ENCODE measurements around the gene NR4A3. TPM values are rescaled to one million over a fixed set of nuclear protein-coding genes. Genes with fewer than 3 reads are reported as not detected.

NR4A3 gene
- total RNA-seq, 2 experiments from 2014 or later = 0.17 to 0.29 TPM

GRCh38 chr9:99828417-99829176 lies 6.9 kb downstream of the NR4A3 start:
- H3K27me3 Mint-ChIP-seq = peaks cover 67% of the 10 kb centered on the region
- no peaks in the 10 kb centered on the region for H3K9me3 Mint-ChIP-seq
- ChIA-PET CTCF (interaction anchor here (0.5 to 1.6 kb wide), 7 partner anchors 12 to 150 kb away, joined by 3 to 4 read pairs (median 3); no protein-coding TSS in a partner anchor), POLR2A (no interaction called here)
- H3K4me3 Mint-ChIP-seq = no peak overlapping the region
- H3K4me1 Mint-ChIP-seq = peaks cover 46% of the 10 kb centered on the region
- no peak overlapping the region for H3K27ac Mint-ChIP-seq
- DNase-seq = no peak
- peaks cover 6% of the 10 kb centered on the region for H3K36me3 Mint-ChIP-seq (ENCODE audit: low read depth)

DNA sequence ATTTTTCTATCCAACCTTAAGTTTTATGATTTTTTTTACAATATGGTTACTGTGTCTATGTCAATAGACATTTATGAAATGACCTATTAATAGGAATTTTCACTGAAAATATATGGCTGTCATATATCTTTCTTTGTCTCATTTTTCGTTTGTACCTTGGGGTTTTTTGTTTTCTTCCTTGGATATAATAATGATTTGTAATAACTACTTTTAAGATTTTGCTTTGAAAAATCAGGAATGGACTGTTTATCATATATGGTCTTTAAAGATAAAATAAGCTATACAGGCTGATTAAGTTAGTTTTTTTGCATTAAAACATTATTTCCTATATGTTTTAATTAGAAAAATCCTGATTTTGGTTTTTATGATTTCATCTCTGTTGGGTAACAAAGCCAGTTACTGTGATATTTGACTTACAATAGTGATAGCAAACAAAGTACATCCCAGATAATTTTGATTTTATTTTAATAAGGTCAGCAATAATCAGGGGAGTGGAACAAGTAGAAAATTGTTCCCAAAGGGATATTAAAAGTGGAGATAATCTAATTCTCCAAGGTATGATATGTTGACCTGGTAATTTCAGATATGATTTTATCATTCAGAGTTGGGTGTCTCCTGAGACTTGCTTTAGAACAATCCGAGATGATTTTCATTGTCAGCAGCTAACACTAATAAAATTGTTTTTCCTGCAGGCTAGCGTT lies 10.3 kb downstream of the NR4A3 start:
- Mint-ChIP-seq H3K4me1 (peaks cover 18% of the 10 kb centered on the region), H3K27me3 (peaks cover 36% of the 10 kb centered on the region), H3K27ac (no peak overlapping the region), H3K36me3 (ENCODE audit: low read depth) (peaks cover 2% of the 10 kb centered on the region), H3K9me3 (no peaks in the 10 kb centered on the region), H3K4me3 (no peak overlapping the region)
- ChIA-PET CTCF (interaction anchor here (1.1 kb wide), 1 partner anchor 12 kb away, joined by 3 read pairs; no protein-coding TSS in a partner anchor), POLR2A (no interaction called here)
- DNase-seq = no peak

DNA sequence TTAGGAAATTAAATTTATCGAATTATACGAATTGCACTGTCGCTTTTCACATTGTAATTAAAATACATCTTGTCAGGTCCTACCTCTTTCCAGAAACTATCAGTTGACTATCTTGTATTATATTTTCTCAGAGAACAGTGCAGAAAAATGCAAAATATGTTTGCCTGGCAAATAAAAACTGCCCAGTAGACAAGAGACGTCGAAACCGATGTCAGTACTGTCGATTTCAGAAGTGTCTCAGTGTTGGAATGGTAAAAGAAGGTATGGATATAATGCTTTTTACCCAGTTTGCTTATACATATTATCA lies 10.8 kb downstream of the NR4A3 start:
- no peak for DNase-seq
- Mint-ChIP-seq H3K27ac (no peak overlapping the region), H3K36me3 (ENCODE audit: low read depth) (peaks cover 2% of the 10 kb centered on the region), H3K4me3 (no peak overlapping the region), H3K4me1 (peaks cover 15% of the 10 kb centered on the region), H3K27me3 (peaks cover 31% of the 10 kb centered on the region), H3K9me3 (no peaks in the 10 kb centered on the region)
- POLR2A ChIA-PET = no interaction called here
- CTCF ChIA-PET = interaction anchor here (1.1 kb wide), 1 partner anchor 12 kb away, joined by 3 read pairs; no protein-coding TSS in a partner anchor

- Mint-ChIP-seq H3K27me3 (peaks cover 23% of the 10 kb centered on the region), H3K9me3 (no peaks in the 10 kb centered on the region), H3K4me1 (peaks cover 10% of the 10 kb centered on the region), H3K36me3 (ENCODE audit: low read depth) (peaks cover 2% of the 10 kb centered on the region), H3K27ac (no peak overlapping the region), H3K4me3 (no peak overlapping the region)
- CTCF ChIA-PET = interaction anchor here (0.6 to 1.5 kb wide), 5 partner anchors 9 to 633 kb away, joined by 3 to 4 read pairs (median 3); no protein-coding TSS in a partner anchor
- DNase-seq = no peak
- POLR2A ChIA-PET = no interaction called here
These were observed 12.1 kb downstream of the NR4A3 start for GRCh38 chr9:99833735-99834134.

- no peaks in the 10 kb centered on the region for H3K36me3 Mint-ChIP-seq (ENCODE audit: low read depth)
These were observed 12.8 kb downstream of the NR4A3 start for GRCh38 chr9:99834474-99834873.

DNA sequence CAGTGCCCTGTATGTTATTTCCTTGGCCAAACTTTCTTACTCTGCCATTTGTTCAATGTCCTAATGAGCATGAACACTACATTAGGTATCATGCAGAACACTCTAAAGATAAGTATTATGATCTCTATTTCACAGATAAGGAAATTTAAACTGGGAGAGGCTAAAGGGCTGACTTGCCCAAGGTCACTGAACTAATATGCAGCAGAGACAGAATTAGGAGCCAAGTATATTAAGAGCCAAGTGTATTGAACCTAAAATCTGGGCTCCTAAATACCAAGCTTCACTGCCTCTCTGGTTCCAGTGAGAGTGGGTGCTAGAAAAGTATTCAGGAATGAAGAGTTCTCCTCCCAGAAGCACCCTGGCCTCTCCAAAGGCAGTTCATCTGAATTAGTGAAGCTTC lies 13.5 kb downstream of the NR4A3 start:
- Mint-ChIP-seq H3K27me3 (peaks cover 10% of the 10 kb centered on the region), H3K4me3 (no peak overlapping the region), H3K4me1 (peaks cover 4% of the 10 kb centered on the region), H3K9me3 (no peaks in the 10 kb centered on the region), H3K36me3 (ENCODE audit: low read depth) (no peaks in the 10 kb centered on the region), H3K27ac (no peak overlapping the region)
- POLR2A ChIA-PET = no interaction called here
- CTCF ChIA-PET = interaction anchor here (1.3 to 2.4 kb wide), 2 partner anchors 9 to 11 kb away, joined by 3 to 7 read pairs; no protein-coding TSS in a partner anchor
- DNase-seq = no peak

More at GRCh38 chr9:99834474-99834873, 12.8 kb downstream of the NR4A3 start:
- ChIA-PET CTCF (interaction anchor here (0.6 to 0.7 kb wide), 2 partner anchors 55 to 176 kb away, joined by 3 to 4 read pairs; no protein-coding TSS in a partner anchor), POLR2A (no interaction called here)
- H3K4me1 Mint-ChIP-seq = peaks cover 4% of the 10 kb centered on the region
- DNase-seq = no peak
- H3K9me3 Mint-ChIP-seq = no peaks in the 10 kb centered on the region
- H3K4me3 Mint-ChIP-seq = no peak overlapping the region
- no peak overlapping the region for H3K27ac Mint-ChIP-seq
- H3K27me3 Mint-ChIP-seq = peaks cover 16% of the 10 kb centered on the region

- no peak for DNase-seq
- H3K4me3 Mint-ChIP-seq = no peak overlapping the region
- no peaks in the 10 kb centered on the region for H3K9me3 Mint-ChIP-seq
- no peaks in the 10 kb centered on the region for H3K36me3 Mint-ChIP-seq (ENCODE audit: low read depth)
- H3K27me3 Mint-ChIP-seq = peaks cover 7% of the 10 kb centered on the region
- CTCF ChIA-PET = interaction anchor here (1.3 to 2.4 kb wide), 2 partner anchors 9 to 11 kb away, joined by 3 to 7 read pairs; no protein-coding TSS in a partner anchor
- peaks cover 4% of the 10 kb centered on the region for H3K4me1 Mint-ChIP-seq
- POLR2A ChIA-PET = no interaction called here
- no peak overlapping the region for H3K27ac Mint-ChIP-seq
These were observed 13.9 kb downstream of the NR4A3 start for GRCh38 chr9:99835581-99835980.

DNA sequence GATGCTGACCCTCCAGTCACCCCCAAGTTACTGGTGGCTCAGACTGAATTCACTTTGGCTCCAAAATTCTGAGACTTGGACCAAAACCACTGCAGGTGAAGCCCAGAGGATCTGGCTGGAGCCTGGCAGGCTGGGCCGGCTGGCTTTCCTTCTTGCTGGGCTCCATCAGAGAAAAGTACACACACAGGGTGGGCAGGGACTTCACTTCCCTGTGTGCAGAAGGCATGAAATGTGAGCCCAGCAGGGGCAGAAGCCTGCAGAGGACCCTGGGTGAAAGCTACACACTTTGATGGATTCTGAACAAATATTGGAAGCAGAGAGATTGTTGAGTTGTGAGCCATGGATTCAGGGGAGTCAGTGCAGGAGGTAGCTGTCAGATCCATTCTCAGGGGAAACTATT lies 18.4 kb downstream of the NR4A3 start:
- H3K9me3 Mint-ChIP-seq = no peaks in the 10 kb centered on the region
- DNase-seq = no peak
- H3K4me3 Mint-ChIP-seq = no peak overlapping the region
- H3K4me1 Mint-ChIP-seq = peaks cover 8% of the 10 kb centered on the region
- POLR2A ChIA-PET = no interaction called here
- H3K27ac Mint-ChIP-seq = no peak overlapping the region
- H3K36me3 Mint-ChIP-seq (ENCODE audit: low read depth) = no peaks in the 10 kb centered on the region
- H3K27me3 Mint-ChIP-seq = no peaks in the 10 kb centered on the region
- CTCF ChIA-PET = interaction anchor here (1.3 to 3.4 kb wide), 2 partner anchors 15 to 30 kb away, joined by 4 to 13 read pairs; no protein-coding TSS in a partner anchor

DNA sequence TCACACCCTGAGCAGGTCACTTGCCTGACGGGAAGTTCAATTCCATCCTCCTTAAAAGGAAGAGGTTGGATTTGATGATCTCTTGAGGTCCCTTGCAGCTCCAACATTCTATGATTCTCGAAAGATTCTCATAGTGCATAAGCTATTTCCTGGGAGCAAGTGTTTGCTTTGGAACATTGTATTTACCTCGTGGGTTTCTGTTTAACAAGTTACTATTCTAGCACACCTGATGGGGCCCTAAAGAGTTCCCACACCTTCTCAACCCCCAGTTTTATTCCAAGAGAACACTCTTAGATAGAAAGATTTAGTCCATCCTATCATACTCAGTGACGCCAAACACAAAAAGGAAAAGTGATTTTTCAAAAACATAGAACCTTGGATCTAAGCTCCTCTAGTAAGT lies 23.4 kb downstream of the NR4A3 start:
- no peak for DNase-seq
- Mint-ChIP-seq H3K27ac (no peak overlapping the region), H3K27me3 (no peaks in the 10 kb centered on the region), H3K4me3 (no peak overlapping the region), H3K4me1 (peaks cover 24% of the 10 kb centered on the region), H3K9me3 (no peaks in the 10 kb centered on the region), H3K36me3 (ENCODE audit: low read depth) (peaks cover 7% of the 10 kb centered on the region)
- ChIA-PET CTCF (interaction anchor here (1.1 to 1.9 kb wide), 4 partner anchors 9 to 24 kb away, joined by 3 to 9 read pairs (median 4); no protein-coding TSS in a partner anchor), POLR2A (no interaction called here)

DNA sequence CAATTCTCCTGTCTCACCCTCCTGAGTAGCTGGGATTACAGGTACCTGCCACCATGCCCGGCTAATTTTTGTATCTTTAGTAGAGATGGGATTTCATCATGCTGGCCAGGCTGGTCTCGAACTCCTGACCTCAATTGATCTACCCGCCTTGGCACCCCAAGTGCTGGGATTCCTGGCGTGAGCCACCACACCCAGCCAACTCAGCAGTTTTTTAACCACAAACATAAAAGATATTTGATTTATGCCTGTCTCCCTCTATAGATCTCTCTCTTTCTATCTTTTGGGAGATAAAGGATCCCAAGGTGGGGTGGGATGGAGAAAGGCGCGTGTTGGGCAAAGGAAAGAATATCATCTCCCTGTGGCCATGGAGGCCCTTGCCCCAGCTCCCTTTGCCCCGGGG lies 26.8 kb downstream of the NR4A3 start:
- Mint-ChIP-seq H3K27ac (no peak overlapping the region), H3K36me3 (ENCODE audit: low read depth) (peaks cover 13% of the 10 kb centered on the region), H3K4me1 (peaks cover 46% of the 10 kb centered on the region), H3K27me3 (no peaks in the 10 kb centered on the region), H3K4me3 (no peak overlapping the region), H3K9me3 (peaks cover 7% of the 10 kb centered on the region)
- CTCF ChIA-PET = interaction anchor here (0.6 to 2.2 kb wide), 2 partner anchors 15 to 129 kb away, joined by 3 to 8 read pairs; no protein-coding TSS in a partner anchor
- no peak for DNase-seq
- POLR2A ChIA-PET = no interaction called here

DNA sequence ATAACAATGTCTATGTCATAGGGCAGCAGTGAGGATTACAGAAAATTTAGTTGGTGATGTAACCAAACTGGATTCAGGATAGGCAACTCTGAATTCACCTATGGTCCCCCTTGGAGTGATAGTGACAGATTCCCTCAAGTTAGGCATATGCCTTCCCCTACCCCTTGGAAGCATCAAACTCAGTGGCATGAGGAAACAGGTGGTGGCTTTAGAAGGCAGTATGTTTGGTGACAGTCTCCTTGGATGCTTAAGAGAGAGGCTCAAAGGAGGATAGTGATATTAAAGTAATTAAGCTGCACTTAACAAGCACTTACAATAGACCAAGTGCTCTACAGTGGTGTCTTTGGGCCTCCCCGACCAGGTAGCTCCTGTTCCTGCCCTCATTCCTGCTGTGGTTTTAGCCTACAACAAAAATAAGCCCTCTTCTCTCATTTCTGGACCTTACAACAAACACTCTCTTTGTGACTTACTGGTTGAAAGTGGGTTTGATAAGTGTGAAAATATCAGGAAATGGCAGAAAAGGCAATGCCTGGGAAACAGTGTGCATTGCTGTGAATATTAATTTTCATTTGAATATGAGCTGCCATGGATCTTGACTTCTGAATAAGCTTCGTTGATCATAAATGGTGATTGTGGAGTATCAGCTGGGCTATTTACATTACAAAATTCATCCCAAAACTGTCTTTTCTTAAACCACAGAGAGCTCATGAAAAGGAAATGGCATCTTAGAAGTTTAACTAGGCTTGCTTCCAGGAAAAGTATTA lies 29.2 kb downstream of the NR4A3 start:
- no peaks in the 10 kb centered on the region for H3K27me3 Mint-ChIP-seq
- POLR2A ChIA-PET = no interaction called here
- DNase-seq = no peak
- CTCF ChIA-PET = interaction anchor here (0.7 to 2.2 kb wide), 4 partner anchors 9 to 56 kb away, joined by 3 to 7 read pairs (median 3); partner anchors contain the start of gene STX17
- H3K4me1 Mint-ChIP-seq = peaks cover 46% of the 10 kb centered on the region
- H3K4me3 Mint-ChIP-seq = peak overlapping the region; percentile 11
- H3K9me3 Mint-ChIP-seq = peaks cover 9% of the 10 kb centered on the region
- H3K27ac Mint-ChIP-seq = peak overlapping the region; percentile 83
- H3K36me3 Mint-ChIP-seq (ENCODE audit: low read depth) = peaks cover 13% of the 10 kb centered on the region

- DNase-seq = peak; percentile 74
- CTCF ChIA-PET = interaction anchor here (0.7 to 2.2 kb wide), 4 partner anchors 10 to 55 kb away, joined by 3 to 7 read pairs (median 3); partner anchors contain the start of gene STX17
- Mint-ChIP-seq H3K9me3 (peaks cover 9% of the 10 kb centered on the region), H3K4me3 (peak overlapping the region; percentile 11), H3K27ac (peak overlapping the region; percentile 83), H3K27me3 (no peaks in the 10 kb centered on the region), H3K4me1 (peaks cover 46% of the 10 kb centered on the region), H3K36me3 (ENCODE audit: low read depth) (peaks cover 13% of the 10 kb centered on the region)
- POLR2A ChIA-PET = no interaction called here
These were observed 29.8 kb downstream of the NR4A3 start for GRCh38 chr9:99851500-99851822.

Measured in activated CD4-positive, alpha-beta T cell treated with anti-CD3 and anti-CD28 coated beads, Interleukin-2, amount 10 ng/mL, durations not matched to agents 7 days and 5 days (primary cell).